NCI-H2081 treated with DMSO at 0.1 percent for 48 hours (cell line): ENCODE measurements around the gene INPP5A.

Experiments used
- DNase-seq: peaks from one replicate; lab custom pipeline; 2025; lab: John Stamatoyannopoulos, UW

INPP5A gene

DNA sequence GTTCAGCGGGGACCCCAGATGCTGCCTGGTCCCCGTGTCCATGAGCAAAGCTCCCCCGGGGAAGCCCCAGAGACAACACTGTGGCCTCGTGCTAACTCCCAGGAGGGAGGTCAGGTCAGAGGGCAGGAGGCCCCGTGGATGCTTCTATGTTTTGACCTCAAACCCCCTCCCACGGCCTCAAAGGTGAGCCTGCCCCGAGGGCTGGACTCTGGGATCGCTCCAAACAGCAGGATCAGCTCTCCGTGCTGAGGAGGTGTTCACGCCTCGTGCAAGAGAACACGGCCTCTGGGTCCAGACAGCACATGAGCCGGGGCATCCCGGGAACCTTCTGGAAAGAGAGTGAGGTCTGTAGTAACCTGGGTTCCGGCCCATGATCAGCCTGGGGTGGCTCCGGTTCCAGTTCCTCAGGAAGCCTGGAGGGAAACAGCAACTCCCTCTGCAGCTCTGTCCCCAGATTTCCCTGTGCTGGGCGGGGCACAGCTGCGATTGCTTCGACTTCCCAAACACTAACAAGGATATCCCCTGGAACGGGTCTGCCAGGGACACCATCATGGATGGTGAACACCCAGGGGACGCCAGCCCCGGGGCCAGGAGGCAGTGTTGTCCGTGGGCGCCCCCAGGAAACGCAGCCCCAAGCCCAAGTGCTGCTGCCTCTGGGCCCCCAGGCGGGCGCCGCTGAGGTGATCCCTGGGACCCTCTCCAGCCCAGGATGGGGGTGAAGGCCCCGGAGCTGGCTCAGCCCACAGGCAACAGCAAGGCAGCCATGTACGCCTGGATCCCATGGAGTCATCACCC lies 18.0 kb upstream of the INPP5A start:
- DNase-seq, result no peak

DNA sequence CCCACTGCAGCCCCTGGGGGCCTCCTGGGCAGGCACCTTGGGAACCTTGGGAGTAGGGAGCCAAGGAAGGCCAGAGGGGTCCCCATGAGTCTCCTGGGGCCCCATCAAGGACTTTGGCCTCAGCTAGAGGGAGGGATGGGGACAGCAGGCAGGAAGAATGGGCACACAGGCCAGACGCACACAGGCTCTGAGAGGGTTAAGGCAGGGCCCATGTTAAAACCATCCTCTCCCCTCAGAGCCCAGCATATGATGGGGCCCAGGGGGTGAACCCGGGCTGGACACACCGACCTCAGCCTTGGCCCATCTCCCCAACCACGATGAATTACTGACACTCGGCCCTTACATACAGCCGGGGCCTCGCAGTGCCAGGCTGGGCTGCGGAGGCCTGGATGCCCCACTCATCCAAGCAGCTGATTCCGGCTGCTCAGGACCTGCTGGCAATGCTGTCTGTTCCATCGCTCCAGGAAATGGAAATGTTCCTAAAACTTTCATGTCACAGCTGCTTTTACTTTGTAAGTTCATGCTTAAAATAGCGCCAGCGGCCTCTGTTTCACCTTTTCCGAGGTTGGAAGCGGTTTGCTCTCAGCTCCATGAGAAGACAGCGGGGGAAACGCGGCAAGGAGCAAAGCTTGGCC lies 17.3 kb upstream of the INPP5A start:
- DNase-seq, result no peak

DNA sequence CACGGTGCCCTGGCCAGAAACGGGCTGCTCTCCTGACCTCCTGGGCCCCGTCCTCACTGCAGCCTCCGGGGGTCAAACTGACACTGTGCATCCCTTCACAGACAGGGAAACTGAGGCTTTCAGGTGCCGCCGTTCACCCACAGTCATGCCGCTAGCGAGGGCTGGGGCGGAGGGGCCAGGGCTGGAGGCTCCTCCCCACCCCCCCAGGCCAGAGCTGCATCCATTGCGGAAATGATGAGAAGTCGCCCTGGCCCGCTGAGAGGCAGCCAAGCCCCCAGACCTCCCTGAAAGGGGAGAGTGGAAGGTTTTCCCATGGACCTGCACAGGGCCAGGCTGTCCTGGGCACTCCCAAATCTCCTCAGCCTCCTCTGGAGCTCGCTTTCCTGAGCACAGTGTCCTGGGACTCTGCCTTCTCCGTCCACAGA lies 16.5 kb upstream of the INPP5A start:
- no peak for DNase-seq

DNA sequence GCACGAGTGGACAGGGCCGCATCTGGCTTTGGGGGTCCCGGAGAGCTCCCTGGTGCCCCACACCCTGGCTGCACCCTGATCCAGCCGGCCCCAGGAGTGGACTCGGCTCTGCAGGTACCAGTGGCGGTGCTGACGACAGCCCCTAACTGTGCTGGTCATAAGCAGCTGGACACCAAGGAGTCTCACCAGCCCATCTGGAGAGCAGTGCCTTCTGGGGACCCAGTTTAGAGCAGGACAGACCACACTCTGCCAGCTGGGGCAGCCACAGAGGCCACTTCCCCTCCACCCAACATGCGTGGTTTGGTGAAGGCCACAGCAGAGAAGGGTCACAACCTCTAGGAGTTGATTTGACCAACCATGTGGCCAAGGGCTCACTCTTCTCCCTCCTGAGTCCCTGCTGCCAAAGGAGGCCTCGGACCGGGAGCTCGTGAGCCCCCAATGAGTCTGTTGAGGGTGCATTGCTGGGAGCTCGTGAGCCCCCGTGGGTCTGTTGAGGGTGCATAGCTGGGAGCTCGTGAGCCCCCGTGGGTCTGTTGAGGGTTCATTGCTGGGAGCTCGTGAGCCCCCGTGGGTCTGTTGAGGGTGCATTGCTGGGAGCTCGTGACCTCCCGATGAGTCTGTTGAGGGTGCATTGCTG lies 16.0 kb upstream of the INPP5A start:
- DNase-seq, result no peak

DNA sequence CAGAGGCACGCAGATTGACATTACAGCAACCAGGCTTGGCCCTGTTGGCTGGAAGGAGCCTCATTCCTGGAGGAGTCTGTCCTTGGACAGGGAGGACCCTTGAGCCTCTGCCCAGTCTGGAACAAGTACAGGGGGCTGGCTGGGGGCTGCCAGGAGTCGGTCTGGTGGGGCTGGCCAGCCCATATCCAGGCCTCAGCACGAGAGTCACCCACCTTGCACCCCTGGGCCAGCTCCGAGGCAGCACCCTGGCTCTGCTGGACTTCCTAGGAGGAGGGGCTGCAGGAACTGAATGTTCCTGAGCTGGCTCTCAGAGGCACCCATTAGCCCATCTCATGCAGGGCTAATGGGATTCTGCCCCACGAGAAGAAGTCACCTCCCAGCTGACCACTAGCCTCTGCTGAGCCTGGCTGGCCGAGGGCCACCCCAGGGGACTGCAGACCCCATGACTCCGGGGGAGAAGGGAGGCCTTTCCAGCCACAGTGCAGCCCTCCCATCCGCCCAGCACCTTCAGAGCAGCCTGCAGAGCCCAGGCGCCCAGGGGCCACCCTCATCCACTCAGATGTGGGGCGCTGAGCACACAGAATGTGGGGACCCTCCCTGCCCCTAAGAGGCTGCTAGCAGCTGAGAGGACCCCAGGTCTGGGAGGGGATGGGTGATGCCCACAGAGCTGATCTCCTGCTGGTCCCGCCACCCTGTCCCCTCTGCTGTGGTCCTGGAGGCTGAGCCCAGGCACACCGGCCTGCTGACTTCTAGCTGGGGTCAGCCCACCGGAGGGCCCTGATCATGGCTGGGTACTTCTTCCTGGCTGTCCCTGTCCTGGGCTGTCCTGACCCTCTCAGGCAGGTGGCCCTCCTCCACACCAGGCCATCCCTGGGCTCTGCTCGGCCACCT lies 14.8 kb upstream of the INPP5A start:
- no peak for DNase-seq

DNA sequence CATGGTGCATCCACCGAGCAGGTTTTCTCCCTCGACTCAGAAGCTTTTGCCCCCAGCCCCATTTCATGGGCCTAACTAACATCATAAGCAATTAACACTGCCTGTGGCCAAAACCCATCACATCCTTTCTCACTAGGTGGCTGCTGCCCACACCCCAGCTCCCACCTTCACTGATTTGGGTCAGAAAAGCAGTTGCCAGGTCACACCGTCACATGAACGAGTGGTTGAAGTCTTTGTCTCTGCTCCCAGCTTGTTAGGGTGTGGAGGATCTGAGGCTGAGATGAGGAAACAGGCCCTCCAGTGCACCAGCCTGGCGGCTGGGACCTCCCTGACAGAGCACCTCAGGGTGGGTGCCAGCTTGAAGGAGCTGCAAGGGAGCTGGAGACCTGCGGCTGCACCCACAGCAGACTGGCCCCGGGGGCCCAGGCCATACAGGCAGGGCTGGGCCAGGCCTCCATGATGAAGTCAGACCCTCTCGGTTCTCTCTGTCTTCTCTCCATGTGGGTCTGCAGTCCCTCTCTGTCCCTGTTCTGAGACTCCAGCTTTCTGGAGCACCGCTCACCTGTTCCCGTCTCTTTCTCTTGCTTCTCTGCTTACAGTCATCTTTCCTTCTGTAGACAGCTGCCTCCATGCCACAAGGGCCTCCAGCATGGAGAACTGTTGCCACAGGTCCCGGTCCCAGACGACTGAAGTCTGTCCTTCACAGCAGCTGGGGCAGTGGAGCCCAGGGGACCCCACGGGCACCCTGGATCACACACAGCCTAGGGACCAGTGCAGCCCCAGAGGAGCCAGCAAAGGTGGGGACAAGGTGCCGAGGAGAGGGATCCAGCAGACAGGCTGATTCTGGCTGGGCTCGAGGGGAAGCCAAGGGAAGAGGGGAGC lies 13.8 kb upstream of the INPP5A start:
- no peak for DNase-seq

DNA sequence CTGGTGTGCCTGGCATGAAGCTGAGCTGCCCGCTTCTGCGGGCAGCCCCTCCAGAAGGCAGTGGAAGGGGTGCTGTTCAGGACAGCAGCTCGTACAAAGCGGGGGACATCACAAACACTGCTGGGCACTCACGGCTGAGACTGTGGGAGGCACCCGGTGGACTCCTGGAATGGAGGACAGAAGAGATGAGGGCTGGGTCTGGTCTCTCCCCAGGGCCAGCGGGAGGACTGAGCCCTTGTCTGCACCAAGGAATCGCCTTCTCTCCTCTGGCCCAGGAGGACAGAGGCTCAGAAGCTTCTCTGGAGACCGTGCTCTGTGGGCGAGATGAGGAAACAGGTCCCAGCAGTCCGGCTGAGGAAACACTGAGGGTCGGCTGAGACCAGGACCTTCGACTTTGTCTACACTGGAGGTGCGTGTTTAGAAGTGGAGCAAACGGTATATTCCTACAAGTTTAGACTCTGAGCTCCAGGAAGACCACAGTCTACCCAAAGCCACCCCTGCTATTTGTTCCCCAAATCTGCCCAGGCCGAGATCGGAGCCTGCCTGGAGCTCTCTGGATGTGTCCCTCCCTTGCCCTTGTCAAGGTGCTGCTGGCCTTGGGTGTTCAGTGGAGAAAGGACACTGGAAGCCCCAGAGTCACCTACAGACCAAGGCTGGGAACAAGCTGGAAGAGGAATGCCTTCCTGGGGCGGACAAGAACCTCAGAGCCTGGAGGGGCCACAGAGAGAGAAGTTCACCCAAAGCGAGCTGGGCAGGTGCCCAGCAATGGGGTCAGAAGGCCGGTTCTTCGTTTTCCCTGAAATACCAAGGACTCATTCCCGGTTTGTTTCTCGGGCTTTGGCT lies 12.9 kb upstream of the INPP5A start:
- no peak for DNase-seq

DNA sequence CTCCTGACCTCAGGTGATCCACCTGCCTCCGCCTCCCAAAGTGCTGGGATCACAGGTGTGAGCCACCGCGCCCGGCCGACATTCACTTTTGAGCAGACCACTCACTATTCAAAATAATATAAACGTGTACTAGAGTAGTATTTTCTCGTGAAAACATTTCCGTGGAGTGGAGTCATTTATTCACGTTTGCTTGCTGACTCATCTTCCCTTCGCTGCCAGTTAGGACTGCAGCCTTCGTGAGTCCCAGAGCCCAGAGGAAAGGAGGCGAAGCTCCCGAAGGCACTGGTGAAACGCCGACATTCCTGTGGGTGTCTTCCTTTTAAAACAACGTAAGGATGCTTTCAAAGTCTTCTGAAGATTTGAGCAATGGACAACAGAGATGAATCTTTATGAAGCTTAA lies 10.9 kb upstream of the INPP5A start:
- no peak for DNase-seq

DNA sequence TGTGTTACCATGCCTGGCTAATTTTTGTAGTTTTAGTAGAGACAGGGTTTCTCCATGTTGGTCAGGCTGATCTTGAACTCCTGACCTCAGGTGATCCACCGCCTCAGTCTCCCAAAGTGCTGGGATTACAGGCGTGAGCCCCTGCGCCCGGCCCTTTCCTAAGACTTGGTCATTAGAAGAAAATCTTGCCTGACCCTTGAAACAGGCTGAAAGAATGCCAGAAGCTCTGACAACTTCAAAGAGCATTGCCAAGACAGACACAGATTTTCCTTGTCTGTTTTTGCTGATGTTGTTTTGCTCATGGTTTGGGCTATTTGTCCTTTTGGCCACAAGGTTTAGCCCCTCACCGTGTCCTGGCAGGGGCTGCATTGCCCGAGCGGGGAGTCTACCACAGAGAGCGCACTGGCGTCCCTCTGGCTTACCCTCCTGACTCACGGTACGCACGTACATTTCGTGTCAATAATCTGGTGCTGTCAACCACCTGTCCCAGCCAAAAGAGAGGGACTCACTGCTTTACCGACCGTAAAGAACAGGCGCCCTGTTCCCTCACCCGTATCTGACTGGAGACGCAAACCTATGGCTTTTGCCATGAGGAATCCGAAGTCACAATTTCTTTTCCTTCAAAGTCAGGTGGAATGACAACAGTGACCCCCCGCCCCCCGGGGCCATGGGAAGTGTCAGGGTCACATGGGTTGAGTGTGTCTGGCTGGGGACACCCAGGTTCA lies 10.1 kb upstream of the INPP5A start:
- no peak for DNase-seq

DNA sequence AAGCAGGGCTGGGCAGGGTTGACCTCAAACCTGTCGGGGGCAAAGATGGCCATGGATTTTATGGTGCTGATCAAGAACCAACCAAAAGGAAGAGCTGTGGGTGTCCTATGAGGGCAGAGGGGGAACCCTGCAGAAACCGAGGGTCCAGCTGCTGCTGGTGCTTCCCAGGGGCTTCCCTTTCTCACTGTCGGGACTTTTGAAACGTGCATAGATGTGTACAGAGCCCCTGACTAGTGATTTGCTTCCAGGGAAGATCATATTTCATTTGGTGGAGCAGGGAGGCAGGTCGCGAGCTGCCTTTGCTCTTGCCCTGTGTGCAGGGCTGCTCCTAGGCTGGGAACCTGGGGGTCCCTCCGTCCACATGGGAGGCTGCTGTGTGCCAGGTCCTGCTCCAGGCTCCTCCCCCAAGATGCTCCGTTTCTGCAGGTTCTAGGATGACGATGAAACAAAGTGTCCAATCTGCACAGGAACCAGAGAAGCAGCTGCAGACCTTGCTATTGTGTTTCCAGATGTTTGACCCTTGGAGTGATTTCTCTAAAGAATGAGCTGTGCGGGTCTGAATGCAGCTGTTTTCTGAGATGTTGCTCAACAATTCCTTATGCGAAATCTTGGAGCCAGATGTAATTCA lies 9.4 kb upstream of the INPP5A start:
- DNase-seq, result no peak

DNA sequence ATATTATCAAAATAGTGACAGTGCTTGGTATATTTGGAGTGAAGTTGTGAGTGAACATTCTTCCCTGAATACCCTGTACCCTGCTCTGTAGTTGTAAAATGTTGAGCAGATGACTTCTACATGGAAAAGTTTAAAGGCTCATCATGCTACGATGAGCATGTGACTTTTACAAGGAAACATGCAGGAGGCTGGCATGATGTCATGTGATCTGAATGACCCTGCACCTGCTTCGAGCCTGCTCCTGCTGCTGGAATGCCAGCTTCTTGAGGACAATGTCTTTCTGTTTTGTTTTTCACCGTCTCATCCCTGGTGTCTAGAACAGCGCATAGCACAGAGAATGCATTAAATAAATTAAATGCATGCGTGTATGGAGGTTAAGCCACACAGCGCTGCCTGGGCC lies 5.4 kb upstream of the INPP5A start:
- no peak for DNase-seq

DNA sequence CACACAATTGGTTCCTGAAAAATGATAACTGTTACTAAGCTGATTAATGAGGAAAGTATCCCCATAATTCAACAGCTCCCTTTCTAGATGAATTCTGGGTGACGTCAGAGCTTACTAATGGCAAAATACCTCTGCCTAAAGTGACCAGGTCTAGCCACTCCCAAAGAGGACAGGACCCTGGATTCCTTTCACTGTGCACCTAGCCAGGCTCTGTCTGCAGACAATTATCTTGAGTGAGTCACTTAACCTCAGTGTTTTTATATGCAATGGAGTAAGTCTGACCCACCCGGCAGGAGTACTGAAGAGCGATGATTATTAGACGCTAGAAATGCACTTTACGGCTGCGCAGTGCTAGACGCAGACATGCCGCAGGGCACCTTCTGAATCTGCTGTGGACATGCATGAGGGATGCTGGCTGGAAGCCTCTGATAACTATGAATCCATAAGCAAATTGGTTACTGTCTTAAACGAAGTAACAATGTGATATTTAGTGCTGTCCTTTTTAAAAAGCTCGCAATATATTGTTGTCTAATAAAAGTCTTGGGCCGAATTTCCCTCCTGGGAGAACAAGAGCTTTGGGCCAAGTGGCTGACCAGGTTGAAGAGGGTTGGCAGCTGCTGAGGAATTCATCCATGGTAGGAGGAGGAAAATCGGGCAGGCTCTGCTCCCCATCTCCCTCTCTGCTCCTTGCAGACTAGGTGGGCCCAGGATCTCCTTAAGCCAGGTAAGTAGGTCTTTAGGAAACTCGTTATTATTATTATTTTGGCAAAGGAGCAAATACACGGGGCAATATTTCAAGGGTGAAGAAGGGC lies 4.6 kb upstream of the INPP5A start:
- DNase-seq, result no peak

DNA sequence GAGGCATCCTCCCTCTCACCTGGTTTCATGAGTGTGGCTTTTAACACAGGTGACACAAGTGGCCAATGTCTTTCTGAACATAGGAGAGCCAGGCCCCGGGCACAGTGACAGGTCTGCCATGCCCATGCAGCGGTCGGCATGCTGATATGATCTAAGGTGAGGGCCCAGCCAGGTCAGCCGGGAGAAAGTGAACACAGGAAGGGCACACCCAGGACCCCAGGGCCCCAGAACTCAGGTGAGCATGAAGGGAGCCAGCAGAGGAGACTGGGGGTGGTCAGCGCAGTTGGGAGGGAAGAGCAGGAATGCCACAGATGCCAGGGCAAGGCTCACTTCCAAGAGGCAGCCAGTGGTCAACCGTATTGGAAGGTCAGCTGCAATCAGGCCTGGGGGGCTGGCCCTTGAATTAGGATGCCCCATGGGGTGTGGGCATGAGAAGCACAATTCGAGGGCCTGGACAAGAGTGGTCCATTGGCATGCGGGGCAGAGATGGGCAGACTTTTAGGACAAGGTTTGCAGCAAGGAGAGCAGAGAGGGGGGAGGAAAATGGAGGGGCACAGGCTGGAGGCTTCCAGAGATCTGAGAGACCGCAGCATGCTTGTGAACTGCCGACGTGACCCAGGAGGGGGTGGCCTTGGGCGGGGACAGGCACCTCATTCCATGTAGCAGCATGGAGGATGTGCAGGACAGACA lies 3.9 kb upstream of the INPP5A start:
- DNase-seq, result no peak

DNA sequence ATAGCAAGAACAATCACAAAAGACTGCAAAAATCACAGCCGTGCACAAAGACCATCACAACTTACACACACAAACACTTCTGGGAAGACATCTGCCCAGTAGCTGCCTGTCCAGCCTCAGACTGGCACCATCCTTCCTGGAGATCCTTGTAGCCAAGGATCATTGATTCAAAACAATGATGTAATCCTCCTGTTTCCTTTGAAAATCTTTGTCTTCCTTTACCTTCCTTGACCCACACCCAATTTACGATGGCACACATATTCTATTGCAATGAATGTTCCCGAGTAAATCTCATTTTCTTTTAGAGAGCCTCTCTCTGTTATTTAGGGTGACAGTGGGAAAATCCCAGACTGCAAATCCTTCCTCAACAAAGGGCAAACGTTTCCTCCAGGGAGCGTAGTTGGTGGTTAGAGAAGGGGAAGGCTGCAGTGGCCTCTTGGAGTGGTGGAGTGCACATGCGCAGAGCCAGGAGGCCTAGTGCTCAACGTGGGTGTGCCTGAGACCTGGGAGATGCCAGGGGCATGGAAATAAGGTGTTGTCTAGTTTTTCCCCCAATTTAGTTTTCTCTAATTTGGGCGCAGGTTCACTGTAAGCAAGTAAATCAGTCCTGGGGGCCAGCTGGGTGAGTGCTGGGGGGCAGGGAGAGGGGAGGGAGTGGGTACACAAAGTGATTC lies 3.1 kb upstream of the INPP5A start:
- DNase-seq, result no peak

DNA sequence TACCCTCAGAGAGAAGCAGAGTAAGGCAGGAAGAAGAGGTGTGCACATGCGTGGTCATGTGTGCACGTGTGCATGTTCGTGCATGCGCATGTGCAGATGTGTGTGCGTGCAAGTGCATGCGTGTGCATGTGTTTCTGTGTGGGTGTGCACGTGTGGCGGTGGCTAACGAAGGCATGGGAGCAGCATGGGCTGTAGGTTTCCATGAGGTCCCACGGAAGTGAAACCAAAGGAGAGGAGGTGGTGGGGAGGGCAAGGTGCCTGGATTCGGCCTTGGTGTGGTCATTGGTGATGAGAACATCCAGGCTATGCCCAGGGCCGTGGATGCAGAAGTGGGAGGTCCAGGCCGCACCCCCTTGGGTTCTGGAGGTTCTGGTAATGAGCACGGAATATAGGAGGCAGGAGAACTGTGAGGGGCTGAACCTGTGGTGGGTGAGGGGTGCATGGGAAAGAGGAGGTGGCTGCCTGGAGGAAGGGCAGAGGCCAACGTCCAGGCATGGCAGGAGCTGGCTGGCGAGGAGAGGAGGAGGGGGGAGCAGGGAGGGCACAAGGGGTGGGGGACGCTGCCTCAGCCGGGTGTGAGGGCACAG lies 2.4 kb upstream of the INPP5A start:
- no peak for DNase-seq

DNA sequence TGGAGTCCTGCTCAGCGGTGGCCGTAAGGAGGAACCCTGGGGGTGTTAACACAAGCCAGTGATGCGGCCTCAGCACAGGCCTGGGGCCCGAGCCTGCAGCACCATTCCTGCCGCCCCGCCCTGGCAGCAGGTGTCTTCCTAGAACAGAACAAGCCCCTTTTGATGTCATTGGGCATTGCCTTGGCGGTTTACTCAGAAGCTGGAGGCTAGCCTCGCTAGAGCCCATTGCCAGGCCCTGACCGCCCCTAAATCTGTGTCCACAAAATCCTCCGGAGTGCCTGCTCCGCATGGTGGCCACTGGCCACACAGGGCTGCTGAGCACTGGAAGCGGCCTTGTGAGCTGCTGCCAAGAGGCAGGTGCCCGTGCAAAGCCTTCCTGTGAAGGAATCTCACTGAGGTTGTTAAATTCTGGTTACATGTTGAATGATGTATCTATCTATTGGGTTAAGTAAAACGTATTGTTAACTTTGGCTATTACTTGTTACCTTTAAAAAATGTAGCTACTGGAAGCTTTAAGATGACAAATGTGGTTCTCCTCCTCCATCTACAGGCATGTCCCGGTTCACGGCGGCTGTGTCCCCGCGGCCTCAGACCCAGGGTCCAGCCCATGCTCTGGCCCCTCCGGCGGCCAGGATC lies 1.2 kb upstream of the INPP5A start:
- DNase-seq, result no peak
